Tibial nerve (tissue), 3 donors: ENCODE data around the gene FUOM.

ENCODE experiments used
- POLR2A ChIP-seq, 2 donors: fragments of 450-650 bp; IDR thresholded peaks; one replicate each; pipeline ENCODE4 v1.6.1; 2017; ENCODE audit warnings: antibody characterized with exemption in 2 of 2, mild to moderate bottlenecking in 2 of 2, moderate library complexity in 2 of 2
- TF ChIP-seq, protein P1 (sequence below), 5 experiments: fragments of 200-600 bp in 3 of 5; fragments of 450-650 bp in 2 of 5; sonication (generic) in 3 of 5; IDR thresholded peaks; one replicate each; pipeline ENCODE4 v1.5.1; 2016 to 2019; ENCODE audit warnings: antibody characterized with exemption in 5 of 5, mild to moderate bottlenecking in 3 of 5, moderate library complexity in 2 of 5

DNA sequence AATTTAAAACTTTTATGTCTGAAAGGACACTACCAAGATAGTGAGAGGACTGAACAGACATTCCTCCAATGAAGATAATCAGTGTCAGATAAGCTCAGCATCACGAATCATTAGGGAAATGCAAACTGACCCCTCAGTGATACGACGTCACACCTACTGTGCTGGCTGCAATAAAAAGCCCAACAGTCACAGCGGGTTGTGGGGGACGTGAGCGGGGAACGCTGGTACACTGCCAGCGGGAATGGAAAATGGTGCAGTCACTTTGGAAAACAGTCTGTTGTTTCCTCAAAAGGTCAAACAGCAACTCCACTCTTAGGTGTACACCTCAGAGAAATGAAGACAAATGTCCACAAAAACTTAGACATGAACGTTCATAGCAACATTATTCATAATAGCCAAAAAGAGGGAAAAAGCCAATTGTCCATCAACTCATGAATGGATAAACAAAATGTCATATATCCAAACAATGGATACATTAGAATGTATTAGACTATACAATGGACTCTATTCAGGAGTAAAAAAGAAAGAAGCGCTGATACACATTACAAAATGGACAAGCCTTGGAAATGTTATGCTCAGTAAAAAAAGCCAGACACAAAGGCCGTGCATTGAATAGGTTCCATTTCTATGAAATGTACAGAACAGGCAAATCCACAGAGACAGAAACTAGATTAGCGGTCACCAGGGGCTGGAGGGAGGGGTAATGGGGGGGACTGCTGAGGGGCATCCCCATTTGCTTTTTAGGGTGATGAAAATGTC lies 17.7 kb upstream of the FUOM start:
- TF ChIP-seq, protein P1, sequence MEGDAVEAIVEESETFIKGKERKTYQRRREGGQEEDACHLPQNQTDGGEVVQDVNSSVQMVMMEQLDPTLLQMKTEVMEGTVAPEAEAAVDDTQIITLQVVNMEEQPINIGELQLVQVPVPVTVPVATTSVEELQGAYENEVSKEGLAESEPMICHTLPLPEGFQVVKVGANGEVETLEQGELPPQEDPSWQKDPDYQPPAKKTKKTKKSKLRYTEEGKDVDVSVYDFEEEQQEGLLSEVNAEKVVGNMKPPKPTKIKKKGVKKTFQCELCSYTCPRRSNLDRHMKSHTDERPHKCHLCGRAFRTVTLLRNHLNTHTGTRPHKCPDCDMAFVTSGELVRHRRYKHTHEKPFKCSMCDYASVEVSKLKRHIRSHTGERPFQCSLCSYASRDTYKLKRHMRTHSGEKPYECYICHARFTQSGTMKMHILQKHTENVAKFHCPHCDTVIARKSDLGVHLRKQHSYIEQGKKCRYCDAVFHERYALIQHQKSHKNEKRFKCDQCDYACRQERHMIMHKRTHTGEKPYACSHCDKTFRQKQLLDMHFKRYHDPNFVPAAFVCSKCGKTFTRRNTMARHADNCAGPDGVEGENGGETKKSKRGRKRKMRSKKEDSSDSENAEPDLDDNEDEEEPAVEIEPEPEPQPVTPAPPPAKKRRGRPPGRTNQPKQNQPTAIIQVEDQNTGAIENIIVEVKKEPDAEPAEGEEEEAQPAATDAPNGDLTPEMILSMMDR (IDR thresholded peaks at IDR 0.05) = no peak
- no peak for TF ChIP-seq POLR2A (IDR thresholded peaks at IDR 0.05)
